ENCODE data around the gene RNF40. TPM values are rescaled to one million over a fixed set of nuclear protein-coding genes. Genes with fewer than 3 reads are reported as not detected.

Gene RNF40
- total RNA-seq, 1 donor from 2014 or later: 157 TPM

GRCh38 chr16:30761427-30761927 is 645 bp upstream of the RNF40 start:
- H3K4me1 Mint-ChIP-seq: peaks cover 28% of the 10 kb centered on the region
- peak overlapping the region; percentile 97 for H3K4me3 Mint-ChIP-seq
- DNase-seq (ENCODE audit: low read depth, low spot score): peak; percentile 51
- no peaks in the 10 kb centered on the region for H3K9me3 Mint-ChIP-seq
- H3K27me3 Mint-ChIP-seq (ENCODE audit: low read depth): no peaks in the 10 kb centered on the region
- TF ChIP-seq CTCF (conservative IDR thresholded peaks at IDR 0.05): no peak
- H3K36me3 Mint-ChIP-seq (ENCODE audit: low read depth): no peaks in the 10 kb centered on the region
- peak overlapping the region; percentile 94 for H3K27ac Mint-ChIP-seq (ENCODE audit: unreplicated experiment)

GRCh38 chr16:30762991-30763725 is 1.0 kb downstream of the RNF40 start:
- Mint-ChIP-seq H3K27me3 (ENCODE audit: low read depth) (no peaks in the 10 kb centered on the region), H3K9me3 (no peaks in the 10 kb centered on the region), H3K36me3 (ENCODE audit: low read depth) (peaks cover 2% of the 10 kb centered on the region), H3K27ac (ENCODE audit: unreplicated experiment) (peak overlapping the region; percentile 93), H3K4me3 (peak overlapping the region; percentile 97), H3K4me1 (peaks cover 28% of the 10 kb centered on the region)
- DNase-seq (ENCODE audit: low read depth, low spot score): no peak
- TF ChIP-seq CTCF (conservative IDR thresholded peaks at IDR 0.05): no peak

- TF ChIP-seq CTCF (conservative IDR thresholded peaks at IDR 0.05): no peak
- H3K9me3 Mint-ChIP-seq: no peaks in the 10 kb centered on the region
- peak overlapping the region; percentile 97 for H3K4me3 Mint-ChIP-seq
- H3K27ac Mint-ChIP-seq (ENCODE audit: unreplicated experiment): no peak overlapping the region
- no peak for DNase-seq (ENCODE audit: low read depth, low spot score)
- peaks cover 9% of the 10 kb centered on the region for H3K36me3 Mint-ChIP-seq (ENCODE audit: low read depth)
- H3K27me3 Mint-ChIP-seq (ENCODE audit: low read depth): no peaks in the 10 kb centered on the region
- peaks cover 28% of the 10 kb centered on the region for H3K4me1 Mint-ChIP-seq
These were observed 2.0 kb downstream of the RNF40 start for GRCh38 chr16:30764086-30764485.

GRCh38 chr16:30764816-30765465 is 2.8 kb downstream of the RNF40 start:
- Mint-ChIP-seq H3K4me3 (peak overlapping the region; percentile 65), H3K27ac (ENCODE audit: unreplicated experiment) (no peak overlapping the region), H3K9me3 (no peaks in the 10 kb centered on the region), H3K27me3 (ENCODE audit: low read depth) (no peaks in the 10 kb centered on the region), H3K36me3 (ENCODE audit: low read depth) (peaks cover 9% of the 10 kb centered on the region), H3K4me1 (peaks cover 28% of the 10 kb centered on the region)
- no peak for DNase-seq (ENCODE audit: low read depth, low spot score)
- no peak for TF ChIP-seq CTCF (conservative IDR thresholded peaks at IDR 0.05)

GRCh38 chr16:30766206-30766932 is 4.2 kb downstream of the RNF40 start:
- no peak for TF ChIP-seq CTCF (conservative IDR thresholded peaks at IDR 0.05)
- peaks cover 12% of the 10 kb centered on the region for H3K36me3 Mint-ChIP-seq (ENCODE audit: low read depth)
- peak overlapping the region; percentile 34 for H3K4me3 Mint-ChIP-seq
- no peaks in the 10 kb centered on the region for H3K9me3 Mint-ChIP-seq
- no peak for DNase-seq (ENCODE audit: low read depth, low spot score)
- H3K27ac Mint-ChIP-seq (ENCODE audit: unreplicated experiment): no peak overlapping the region
- peaks cover 18% of the 10 kb centered on the region for H3K4me1 Mint-ChIP-seq
- H3K27me3 Mint-ChIP-seq (ENCODE audit: low read depth): no peaks in the 10 kb centered on the region
